Effector memory CD4-positive, alpha-beta T cell (primary cell): Measurements from ENCODE around the gene KMT2E.

ENCODE experiments used
- DNase-seq, 3 donors: peaks; one replicate each; pipeline ENCODE4 v3.0.0-alpha.2; 2020
- H3K27ac ChIP-seq: 2 replicates; pipeline ENCODE4 v1.7.0; 2013; ENCODE audit warnings: mild to moderate bottlenecking, low read length, moderate library complexity; ENCODE audit not compliant: insufficient read depth, poor library complexity, severe bottlenecking
- H3K27me3 ChIP-seq: replicated peaks from 2 replicates; pipeline ENCODE4 v1.7.0; 2013; ENCODE audit warnings: mild to moderate bottlenecking, low read length; ENCODE audit not compliant: insufficient read depth, control insufficient read depth, poor library complexity, severe bottlenecking
- H3K36me3 ChIP-seq: 2 replicates; pipeline ENCODE4 v1.7.0; 2013; ENCODE audit warnings: mild to moderate bottlenecking, low read length, moderate library complexity; ENCODE audit not compliant: control insufficient read depth, insufficient read depth
- H3K4me1 ChIP-seq: 2 replicates; pipeline ENCODE4 v1.7.0; 2013; ENCODE audit warnings: low read length, mild to moderate bottlenecking; ENCODE audit not compliant: control insufficient read depth, insufficient read depth, poor library complexity, severe bottlenecking
- H3K4me3 ChIP-seq: 2 replicates; pipeline ENCODE4 v1.7.0; 2013; ENCODE audit warnings: low read length, low read depth, mild to moderate bottlenecking; ENCODE audit not compliant: insufficient read depth, poor library complexity, severe bottlenecking
- H3K9me3 ChIP-seq: 2 replicates; pipeline ENCODE4 v1.7.0; 2013; ENCODE audit warnings: mild to moderate bottlenecking, low read length, moderate library complexity; ENCODE audit not compliant: control insufficient read depth
- total RNA-seq, 3 donors: gene quantifications; one replicate each; lab custom pipeline; 2026; lab: John Stamatoyannopoulos, UW

KMT2E gene, protein sequence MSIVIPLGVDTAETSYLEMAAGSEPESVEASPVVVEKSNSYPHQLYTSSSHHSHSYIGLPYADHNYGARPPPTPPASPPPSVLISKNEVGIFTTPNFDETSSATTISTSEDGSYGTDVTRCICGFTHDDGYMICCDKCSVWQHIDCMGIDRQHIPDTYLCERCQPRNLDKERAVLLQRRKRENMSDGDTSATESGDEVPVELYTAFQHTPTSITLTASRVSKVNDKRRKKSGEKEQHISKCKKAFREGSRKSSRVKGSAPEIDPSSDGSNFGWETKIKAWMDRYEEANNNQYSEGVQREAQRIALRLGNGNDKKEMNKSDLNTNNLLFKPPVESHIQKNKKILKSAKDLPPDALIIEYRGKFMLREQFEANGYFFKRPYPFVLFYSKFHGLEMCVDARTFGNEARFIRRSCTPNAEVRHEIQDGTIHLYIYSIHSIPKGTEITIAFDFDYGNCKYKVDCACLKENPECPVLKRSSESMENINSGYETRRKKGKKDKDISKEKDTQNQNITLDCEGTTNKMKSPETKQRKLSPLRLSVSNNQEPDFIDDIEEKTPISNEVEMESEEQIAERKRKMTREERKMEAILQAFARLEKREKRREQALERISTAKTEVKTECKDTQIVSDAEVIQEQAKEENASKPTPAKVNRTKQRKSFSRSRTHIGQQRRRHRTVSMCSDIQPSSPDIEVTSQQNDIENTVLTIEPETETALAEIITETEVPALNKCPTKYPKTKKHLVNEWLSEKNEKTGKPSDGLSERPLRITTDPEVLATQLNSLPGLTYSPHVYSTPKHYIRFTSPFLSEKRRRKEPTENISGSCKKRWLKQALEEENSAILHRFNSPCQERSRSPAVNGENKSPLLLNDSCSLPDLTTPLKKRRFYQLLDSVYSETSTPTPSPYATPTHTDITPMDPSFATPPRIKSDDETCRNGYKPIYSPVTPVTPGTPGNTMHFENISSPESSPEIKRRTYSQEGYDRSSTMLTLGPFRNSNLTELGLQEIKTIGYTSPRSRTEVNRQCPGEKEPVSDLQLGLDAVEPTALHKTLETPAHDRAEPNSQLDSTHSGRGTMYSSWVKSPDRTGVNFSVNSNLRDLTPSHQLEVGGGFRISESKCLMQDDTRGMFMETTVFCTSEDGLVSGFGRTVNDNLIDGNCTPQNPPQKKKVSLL (N-terminal part only)
- 289 to 468 (median 378) reads per million in 3 donors for total RNA-seq

DNA sequence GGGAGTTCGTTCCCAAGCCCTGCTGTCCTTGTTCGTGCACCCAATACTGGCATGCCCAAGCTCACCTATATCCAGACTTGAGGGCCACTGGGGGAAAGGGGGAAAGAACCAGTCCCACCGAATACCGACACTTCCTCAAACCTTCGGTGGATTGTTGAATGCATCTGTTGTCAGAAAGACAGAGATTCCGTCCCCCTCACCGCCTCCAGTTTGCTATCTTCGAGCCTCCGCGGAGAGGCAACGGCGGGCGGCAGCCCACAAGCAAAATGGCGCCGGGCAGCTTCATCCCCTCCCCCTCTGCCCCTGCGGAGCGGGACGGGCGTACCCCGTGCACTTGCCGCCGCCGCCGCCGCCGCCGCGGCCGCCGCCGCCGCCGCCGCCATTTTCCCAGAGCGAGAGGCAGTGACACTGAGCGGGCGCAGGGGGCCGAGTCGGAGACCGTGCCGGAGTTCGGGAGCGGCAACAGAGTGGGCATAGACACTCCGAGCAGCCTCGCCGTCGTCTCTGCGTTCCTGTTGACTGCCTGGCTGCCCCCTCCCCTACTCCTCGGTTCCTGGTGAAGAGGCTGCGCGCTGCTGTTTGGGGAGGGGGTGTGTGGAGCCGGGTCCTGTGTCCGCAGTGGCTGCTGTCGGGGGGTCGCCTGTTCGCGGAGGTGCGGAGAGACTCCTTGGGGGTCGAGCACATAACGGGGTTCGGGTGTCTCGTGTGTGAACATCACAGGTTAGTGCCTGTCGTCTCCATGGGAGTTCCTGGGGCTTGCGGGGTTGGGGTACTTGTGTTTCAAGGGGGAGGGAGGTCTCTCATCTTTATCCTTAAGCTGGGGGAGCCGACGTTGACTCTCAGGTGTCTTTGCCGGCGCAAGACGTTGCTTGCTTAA, at the start of gene KMT2E:
Gene KMT2E, plus strand, starts transcription at position 390 of the 877 bp plus-strand sequence. CDS start 26,748 bp downstream, outside the sequence.
- Histone ChIP-seq H3K4me1 (peaks cover 8% of the 10 kb centered on the region), H3K27ac (peak within 1 kb of the TSS; percentile 100), H3K27me3 (no peaks in the 10 kb centered on the region), H3K9me3 (no peaks in the 10 kb centered on the region), H3K4me3 (peak within 1 kb of the TSS; percentile 99), H3K36me3 (no peaks in the 10 kb centered on the region)
- peak; percentile 85 to 88 (median 87) for DNase-seq

DNA sequence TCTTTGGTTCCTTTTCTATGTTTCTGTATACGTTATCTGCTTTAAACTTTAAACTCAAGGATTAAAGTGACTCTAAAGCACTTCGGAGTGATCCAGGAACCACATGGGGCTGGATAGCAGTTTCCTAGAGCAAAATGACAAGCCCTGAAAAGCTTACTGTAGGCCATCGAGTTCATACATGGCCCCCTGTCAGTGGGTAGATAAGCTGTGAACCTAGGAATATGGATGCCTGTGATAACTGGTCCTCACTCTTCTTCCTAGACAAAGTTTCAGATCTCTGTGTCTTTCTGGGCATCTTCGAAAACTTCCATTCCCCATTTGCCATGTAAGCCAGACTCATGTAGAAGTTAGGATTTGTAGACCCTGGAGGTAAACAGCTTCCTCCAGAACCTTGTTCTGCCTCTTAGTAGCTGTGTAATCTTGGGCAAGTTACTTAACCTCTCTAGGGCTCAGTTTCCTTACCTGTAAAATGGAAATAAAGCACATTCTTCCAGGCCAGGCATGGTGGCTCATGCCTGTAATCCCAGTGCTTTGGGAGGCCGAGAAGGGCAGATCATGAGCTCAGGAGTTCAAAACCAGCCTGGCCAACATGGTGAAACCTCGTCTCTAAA, 49.3 kb upstream of the KMT2E start:
- Histone ChIP-seq H3K27ac (no peak overlapping the region), H3K36me3 (peaks cover 3% of the 10 kb centered on the region), H3K4me3 (no peak overlapping the region), H3K4me1 (no peaks in the 10 kb centered on the region), H3K9me3 (no peaks in the 10 kb centered on the region), H3K27me3 (no peaks in the 10 kb centered on the region)
- no peak for DNase-seq

DNA sequence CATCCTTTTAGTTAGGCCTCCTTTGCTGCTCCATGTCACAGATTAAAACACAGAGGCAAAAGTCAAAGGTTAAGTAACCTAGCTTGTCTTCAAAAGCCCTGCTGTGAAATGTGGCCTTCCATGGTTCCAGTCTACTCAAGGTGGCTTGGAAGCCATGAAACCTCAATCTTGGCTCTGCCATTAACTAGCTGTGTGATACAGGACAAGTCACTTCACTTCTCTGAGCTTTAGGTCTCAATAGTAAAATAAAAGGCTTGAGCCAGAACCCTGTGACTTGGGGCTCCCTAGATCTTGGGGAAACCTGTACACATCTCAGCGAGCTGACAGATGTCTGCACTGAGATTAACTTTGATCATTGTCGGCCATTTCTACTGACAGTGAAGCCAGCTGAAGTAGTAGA, 48.0 kb upstream of the KMT2E start:
- Histone ChIP-seq H3K4me1 (no peaks in the 10 kb centered on the region), H3K27me3 (no peaks in the 10 kb centered on the region), H3K9me3 (no peaks in the 10 kb centered on the region), H3K27ac (no peak overlapping the region), H3K36me3 (peaks cover 3% of the 10 kb centered on the region), H3K4me3 (no peak overlapping the region)
- DNase-seq: no peak

DNA sequence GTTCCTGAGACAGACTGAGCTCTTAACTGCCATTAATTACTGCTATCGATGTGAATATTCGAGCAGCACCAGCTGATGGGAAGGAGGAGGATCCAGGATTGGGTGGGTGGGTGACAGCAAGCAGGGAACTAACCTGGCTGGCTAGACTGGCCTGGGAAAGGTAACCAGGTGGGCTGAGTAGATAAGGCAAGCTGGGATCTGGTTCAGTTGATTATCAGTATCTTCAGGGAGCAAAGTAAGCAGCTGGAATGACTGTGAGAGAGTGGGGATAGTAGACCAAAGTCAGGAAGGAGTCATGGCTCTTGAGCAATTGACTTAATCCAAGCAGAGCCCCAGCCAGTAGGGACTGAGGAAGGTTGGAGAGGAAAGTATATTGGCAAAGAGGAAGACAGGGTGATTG, 46.9 kb upstream of the KMT2E start:
- Histone ChIP-seq H3K4me1 (no peaks in the 10 kb centered on the region), H3K9me3 (no peaks in the 10 kb centered on the region), H3K36me3 (peaks cover 3% of the 10 kb centered on the region), H3K27ac (no peak overlapping the region), H3K4me3 (no peak overlapping the region), H3K27me3 (no peaks in the 10 kb centered on the region)
- DNase-seq: no peak

DNA sequence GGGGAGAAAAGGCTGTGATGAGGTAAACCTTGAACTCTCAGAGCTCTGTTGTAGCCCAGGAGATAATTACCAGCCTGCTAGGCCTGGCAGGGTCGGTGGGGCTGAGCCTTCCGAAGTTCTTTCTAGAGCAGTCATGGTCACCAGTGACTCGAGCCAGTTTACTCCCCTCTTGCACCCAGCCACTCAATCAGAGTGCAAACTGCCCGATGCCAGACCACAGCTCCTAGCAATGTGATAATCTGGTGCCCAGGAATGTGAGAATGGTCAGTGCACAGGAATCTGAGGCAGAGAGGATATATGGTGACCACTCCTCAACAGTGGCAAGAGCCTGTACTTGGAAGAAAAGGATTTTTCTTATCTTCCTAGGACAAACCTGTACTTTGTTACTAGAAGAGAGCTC, 46.4 kb upstream of the KMT2E start:
- Histone ChIP-seq H3K9me3 (no peaks in the 10 kb centered on the region), H3K27ac (no peak overlapping the region), H3K4me3 (no peak overlapping the region), H3K4me1 (no peaks in the 10 kb centered on the region), H3K27me3 (no peaks in the 10 kb centered on the region), H3K36me3 (no peaks in the 10 kb centered on the region)
- no peak for DNase-seq

DNA sequence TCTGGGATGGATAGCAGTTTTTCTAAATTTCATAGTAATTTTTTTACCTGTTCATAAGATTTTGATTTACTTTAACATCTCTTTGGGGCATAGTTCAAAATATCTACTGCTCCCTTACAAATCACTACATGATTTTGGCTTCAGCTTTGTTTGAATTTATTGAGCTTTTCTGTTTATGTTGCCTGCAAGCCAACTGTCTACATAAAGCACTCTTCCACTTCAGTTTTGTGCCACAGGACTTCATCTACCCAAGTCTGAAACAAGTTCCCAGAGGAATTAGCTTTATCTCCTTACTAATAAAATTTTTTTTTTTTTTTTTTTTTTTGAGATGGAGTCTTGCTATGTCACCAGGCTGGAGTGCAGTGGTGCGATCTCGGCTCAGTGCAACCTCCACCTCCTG, 45.4 kb upstream of the KMT2E start:
- Histone ChIP-seq H3K27me3 (no peaks in the 10 kb centered on the region), H3K9me3 (no peaks in the 10 kb centered on the region), H3K4me1 (no peaks in the 10 kb centered on the region), H3K4me3 (no peak overlapping the region), H3K27ac (no peak overlapping the region), H3K36me3 (no peaks in the 10 kb centered on the region)
- no peak for DNase-seq

DNA sequence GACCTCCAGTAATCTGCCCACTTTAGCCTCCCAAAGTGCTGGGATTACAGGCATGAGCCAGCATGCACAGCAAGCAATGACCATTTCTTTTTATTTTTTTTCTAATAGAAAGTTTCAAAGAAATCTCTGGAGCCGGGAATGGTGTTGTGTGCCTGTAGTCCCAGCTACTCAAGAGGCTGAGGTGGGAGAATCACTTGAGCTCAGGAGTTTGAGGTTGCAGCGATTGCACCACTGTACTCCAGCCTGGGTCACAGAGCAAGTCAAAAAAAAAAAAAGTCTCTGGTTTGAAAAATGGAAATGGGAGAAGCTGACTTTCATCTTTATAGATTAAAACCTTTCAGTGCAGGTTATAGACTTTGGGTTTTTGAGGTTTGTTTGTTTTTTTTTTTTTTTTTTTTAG, 44.8 kb upstream of the KMT2E start:
- H3K27me3 ChIP-seq: no peaks in the 10 kb centered on the region
- no peaks in the 10 kb centered on the region for H3K4me1 ChIP-seq
- H3K36me3 ChIP-seq: no peaks in the 10 kb centered on the region
- no peak overlapping the region for H3K4me3 ChIP-seq
- no peak overlapping the region for H3K27ac ChIP-seq
- no peaks in the 10 kb centered on the region for H3K9me3 ChIP-seq
- no peak for DNase-seq

DNA sequence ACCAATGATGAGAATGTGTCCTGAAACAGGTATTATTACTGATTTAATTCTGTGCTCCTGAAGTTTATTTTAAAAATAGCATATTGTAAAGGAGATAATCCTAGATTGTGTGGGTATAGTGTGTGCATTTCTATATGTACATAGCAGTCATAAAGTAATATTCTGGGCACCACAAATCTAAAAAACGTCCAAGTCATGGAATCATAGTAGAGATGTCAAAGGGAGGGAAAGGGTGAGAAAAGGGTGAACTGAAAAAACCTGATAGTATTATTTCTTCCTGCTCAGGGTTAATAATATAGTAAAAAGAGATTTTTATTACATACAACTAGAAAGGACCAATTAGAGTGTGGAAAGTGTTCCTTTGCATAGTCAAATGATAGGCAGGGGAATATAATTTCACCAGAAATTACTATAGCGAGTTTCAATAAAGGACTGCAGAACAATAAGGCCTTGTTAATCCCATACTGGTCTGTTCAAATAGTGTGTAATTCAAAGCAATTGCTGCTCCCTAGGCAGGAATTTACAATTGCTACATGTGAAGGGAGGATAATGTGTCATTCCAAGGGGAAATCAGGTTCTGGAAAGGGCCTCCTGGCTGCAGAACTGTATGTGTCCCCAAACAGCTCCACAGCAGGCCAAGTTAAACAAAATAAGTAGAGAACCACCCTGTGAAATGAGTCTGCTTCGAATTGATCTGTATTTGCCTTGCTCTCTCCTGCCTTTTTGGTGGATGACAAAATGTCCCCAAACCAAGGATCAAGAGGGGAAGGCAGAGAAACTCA, 42.5 kb upstream of the KMT2E start:
- no peaks in the 10 kb centered on the region for H3K4me1 ChIP-seq
- no peaks in the 10 kb centered on the region for H3K27me3 ChIP-seq
- no peaks in the 10 kb centered on the region for H3K9me3 ChIP-seq
- H3K4me3 ChIP-seq: no peak overlapping the region
- H3K27ac ChIP-seq: no peak overlapping the region
- no peak for DNase-seq
- no peaks in the 10 kb centered on the region for H3K36me3 ChIP-seq
